GM12891 (cell line): ENCODE measurements around the gene PSG2.
"Not testable (repeated sequence)": the region's sequence is repeated elsewhere in the genome, so short reads cannot be mapped to it uniquely, and the experiment has no call there.

Source experiments
- PAX5 ChIP-seq: IDR thresholded peaks from 2 replicates; pipeline ENCODE4 v1.6.1; 2011; ENCODE audit warnings: low read length, moderate library complexity, mild to moderate bottlenecking; ENCODE audit not compliant: insufficient read depth, severe bottlenecking
- POLR2A ChIP-seq: IDR thresholded peaks from 2 replicates; pipeline ENCODE4 v1.6.1; 2011; ENCODE audit warnings: low read depth, low read length, control low read depth
- POLR2AphosphoS5 ChIP-seq: IDR thresholded peaks from 2 replicates; pipeline ENCODE4 v1.6.1; 2011; ENCODE audit warnings: low read depth, low read length, control low read depth
- POU2F2 ChIP-seq: IDR thresholded peaks from 2 replicates; pipeline ENCODE4 v1.6.1; 2011; ENCODE audit warnings: low read depth, mild to moderate bottlenecking, control low read depth, low read length, moderate library complexity
- SPI1 ChIP-seq: IDR thresholded peaks from 2 replicates; pipeline ENCODE4 v1.6.1; 2011; ENCODE audit warnings: low read depth, low read length, control low read depth
- TAF1 ChIP-seq: IDR thresholded peaks from 2 replicates; pipeline ENCODE4 v1.6.1; 2011; ENCODE audit warnings: low read depth, low read length, control low read depth

- not testable (repeated sequence) for TF ChIP-seq POLR2A, TAF1, POLR2AphosphoS5, POU2F2, SPI1, PAX5
Observed at GRCh38 chr19:43026369-43026768, 56.1 kb downstream of the PSG2 start, which contains the start of gene PSG11.
